ENCODE data around the gene PROSER2.

The PROSER2 gene

GRCh38 chr10:11842411-11842810, 19.3 kb downstream of the PROSER2 start:
- H3K27me3 ChIP-seq (ENCODE audit: control insufficient read depth, low read length): peaks cover 20% of the 10 kb centered on the region
- no peaks in the 10 kb centered on the region for H3K9me2 ChIP-seq (replicated peaks; ENCODE audit: control insufficient read depth, low read length)
- H4K20me1 ChIP-seq (ENCODE audit: control insufficient read depth, insufficient read depth, low read depth, low read length): no peaks in the 10 kb centered on the region
- TF ChIP-seq EZH2phosphoT487 (IDR thresholded peaks at IDR 0.05; ENCODE audit: borderline replicate concordance, low read length) (no peak), CTCF (IDR thresholded peaks at IDR 0.05; ENCODE audit: low read depth, low read length, poor library complexity, severe bottlenecking) (no peak)
- no peaks in the 10 kb centered on the region for H3K9me3 ChIP-seq (ENCODE audit: control insufficient read depth, insufficient read depth, low read length)
- 0 out of 2 replicates have a peak, but pooled peaks cover 3% of the 10 kb centered on the region for H3K4me1 ChIP-seq (ENCODE audit: control insufficient read depth, low read length)
- H3K4me3 ChIP-seq (ENCODE audit: low read length): no peak overlapping the region
- H3F3A ChIP-seq (ENCODE audit: control insufficient read depth, insufficient read depth): no peaks in the 10 kb centered on the region
- no peak overlapping the region for H3K4me2 ChIP-seq (ENCODE audit: low read length)
- H3K27ac ChIP-seq (ENCODE audit: low read depth, low read length): no peak overlapping the region
- no peaks in the 10 kb centered on the region for H3K79me2 ChIP-seq (ENCODE audit: control insufficient read depth, low read length)
- H3K36me3 ChIP-seq (ENCODE audit: control insufficient read depth, low read length): no peaks in the 10 kb centered on the region

- H3K9me3 ChIP-seq (ENCODE audit: control insufficient read depth, insufficient read depth, low read length): no peaks in the 10 kb centered on the region
- H3K79me2 ChIP-seq (ENCODE audit: control insufficient read depth, low read length): no peaks in the 10 kb centered on the region
- H3K4me1 ChIP-seq (ENCODE audit: control insufficient read depth, low read length): 0 out of 2 replicates have a peak, but pooled peaks cover 3% of the 10 kb centered on the region
- peaks cover 7% of the 10 kb centered on the region; the same call in 1 of the 2 replicates for H3K27me3 ChIP-seq (ENCODE audit: control insufficient read depth, low read length)
- TF ChIP-seq EZH2phosphoT487 (IDR thresholded peaks at IDR 0.05; ENCODE audit: borderline replicate concordance, low read length) (no peak), CTCF (IDR thresholded peaks at IDR 0.05; ENCODE audit: low read depth, low read length, poor library complexity, severe bottlenecking) (no peak)
- H3K27ac ChIP-seq (ENCODE audit: low read depth, low read length): no peak overlapping the region
- no peaks in the 10 kb centered on the region for H3F3A ChIP-seq (ENCODE audit: control insufficient read depth, insufficient read depth)
- no peak overlapping the region for H3K4me3 ChIP-seq (ENCODE audit: low read length)
- H4K20me1 ChIP-seq (ENCODE audit: control insufficient read depth, insufficient read depth, low read depth, low read length): no peaks in the 10 kb centered on the region
- no peak overlapping the region for H3K4me2 ChIP-seq (ENCODE audit: low read length)
- no peaks in the 10 kb centered on the region for H3K36me3 ChIP-seq (ENCODE audit: control insufficient read depth, low read length)
- H3K9me2 ChIP-seq (replicated peaks; ENCODE audit: control insufficient read depth, low read length): no peaks in the 10 kb centered on the region
These were observed 22.0 kb downstream of the PROSER2 start for GRCh38 chr10:11845113-11845512.

- H3K79me2 ChIP-seq (ENCODE audit: control insufficient read depth, low read length): no peaks in the 10 kb centered on the region
- H3K4me3 ChIP-seq (ENCODE audit: low read length): no peak overlapping the region
- H3K9me3 ChIP-seq (ENCODE audit: control insufficient read depth, insufficient read depth, low read length): no peaks in the 10 kb centered on the region
- no peaks in the 10 kb centered on the region for H4K20me1 ChIP-seq (ENCODE audit: control insufficient read depth, insufficient read depth, low read depth, low read length)
- no peak for TF ChIP-seq EZH2phosphoT487 (IDR thresholded peaks at IDR 0.05; ENCODE audit: borderline replicate concordance, low read length)
- H3F3A ChIP-seq (ENCODE audit: control insufficient read depth, insufficient read depth): no peaks in the 10 kb centered on the region
- H3K9me2 ChIP-seq (replicated peaks; ENCODE audit: control insufficient read depth, low read length): no peaks in the 10 kb centered on the region
- no peak overlapping the region for H3K4me2 ChIP-seq (ENCODE audit: low read length)
- peaks cover 7% of the 10 kb centered on the region; the same call in 1 of the 2 replicates for H3K27me3 ChIP-seq (ENCODE audit: control insufficient read depth, low read length)
- no peak overlapping the region for H3K27ac ChIP-seq (ENCODE audit: low read depth, low read length)
- no peaks in the 10 kb centered on the region for H3K36me3 ChIP-seq (ENCODE audit: control insufficient read depth, low read length)
- H3K4me1 ChIP-seq (ENCODE audit: control insufficient read depth, low read length): 0 out of 2 replicates have a peak, but pooled peaks cover 3% of the 10 kb centered on the region
These were observed 23.4 kb downstream of the PROSER2 start for GRCh38 chr10:11846542-11846941.

- Histone ChIP-seq H3K4me2 (ENCODE audit: low read length) (no peak overlapping the region), H3K4me3 (ENCODE audit: low read length) (no peak overlapping the region), H3F3A (ENCODE audit: control insufficient read depth, insufficient read depth) (no peaks in the 10 kb centered on the region), H3K79me2 (ENCODE audit: control insufficient read depth, low read length) (no peaks in the 10 kb centered on the region), H3K27ac (ENCODE audit: low read depth, low read length) (no peak overlapping the region), H3K4me1 (ENCODE audit: control insufficient read depth, low read length) (0 out of 2 replicates have a peak, but pooled peaks cover 3% of the 10 kb centered on the region), H4K20me1 (ENCODE audit: control insufficient read depth, insufficient read depth, low read depth, low read length) (no peaks in the 10 kb centered on the region), H3K36me3 (ENCODE audit: control insufficient read depth, low read length) (no peaks in the 10 kb centered on the region), H3K9me2 (replicated peaks; ENCODE audit: control insufficient read depth, low read length) (no peaks in the 10 kb centered on the region), H3K9me3 (ENCODE audit: control insufficient read depth, insufficient read depth, low read length) (no peaks in the 10 kb centered on the region), H3K27me3 (ENCODE audit: control insufficient read depth, low read length) (peaks cover 7% of the 10 kb centered on the region; the same call in 1 of the 2 replicates)
- TF ChIP-seq EZH2phosphoT487 (IDR thresholded peaks at IDR 0.05; ENCODE audit: borderline replicate concordance, low read length) (no peak), CTCF (IDR thresholded peaks at IDR 0.05; ENCODE audit: low read depth, low read length, poor library complexity, severe bottlenecking) (no peak)
These were observed 26.1 kb downstream of the PROSER2 start for GRCh38 chr10:11849277-11849676.
